Activated T-cell treated with anti-CD3 and anti-CD28 coated beads for 4 hours (primary cell): ENCODE data around the gene NCCRP1.
"Not testable (repeated sequence)": the region's sequence is repeated elsewhere in the genome, so short reads cannot be mapped to it uniquely, and the experiment has no call there.

Source experiments
- DNase-seq: peaks from one replicate; pipeline ENCODE4 v3.0.0-alpha.2; 2020

NCCRP1 gene

GRCh38 chr19:39211731-39212374 is 15.1 kb downstream of the NCCRP1 start:
- DNase-seq: no peak

- DNase-seq: peak; percentile 47
Measured at GRCh38 chr19:39212375-39212742, 15.6 kb downstream of the NCCRP1 start.

- not testable (repeated sequence) for DNase-seq
Measured at GRCh38 chr19:39215323-39215722, 18.6 kb downstream of the NCCRP1 start.

- no peak for DNase-seq
Measured at GRCh38 chr19:39217094-39217493, 20.3 kb downstream of the NCCRP1 start.

- DNase-seq: no peak
Measured at GRCh38 chr19:39218230-39219007, 21.7 kb downstream of the NCCRP1 start.

- DNase-seq: not testable (repeated sequence)
Measured at GRCh38 chr19:39219108-39219507, 22.3 kb downstream of the NCCRP1 start.

GRCh38 chr19:39223703-39224279 is 27.0 kb downstream of the NCCRP1 start:
- DNase-seq: no peak

- no peak for DNase-seq
Measured at GRCh38 chr19:39224910-39225309, 28.1 kb downstream of the NCCRP1 start.

GRCh38 chr19:39230096-39230764 is 33.5 kb downstream of the NCCRP1 start:
- DNase-seq: no peak

- no peak for DNase-seq
Measured at GRCh38 chr19:39232708-39233107, 35.9 kb downstream of the NCCRP1 start.

- no peak for DNase-seq
Measured at GRCh38 chr19:39236527-39236926, 39.8 kb downstream of the NCCRP1 start.

- peak; percentile 32 for DNase-seq
Measured at GRCh38 chr19:39237200-39238184, 40.7 kb downstream of the NCCRP1 start.

- no peak for DNase-seq
Measured at GRCh38 chr19:39238209-39238608, 41.4 kb downstream of the NCCRP1 start.

GRCh38 chr19:39238944-39239343 is 42.2 kb downstream of the NCCRP1 start:
- DNase-seq: no peak

GRCh38 chr19:39240421-39240820 is 43.7 kb downstream of the NCCRP1 start:
- no peak for DNase-seq

GRCh38 chr19:39243741-39244140 is 47.0 kb downstream of the NCCRP1 start:
- DNase-seq: not testable (repeated sequence)

GRCh38 chr19:39244410-39245100 is 47.8 kb downstream of the NCCRP1 start, which contains the start of gene IFNL3:
Gene IFNL3, minus strand, starts transcription at chr19:39245006. Its CDS starts 39 bp downstream, at chr19:39244967.
- not testable (repeated sequence) for DNase-seq

GRCh38 chr19:39245166-39245565 is 48.4 kb downstream of the NCCRP1 start:
- not testable (repeated sequence) for DNase-seq

GRCh38 chr19:39246951-39247669 is 50.3 kb downstream of the NCCRP1 start:
- peak; percentile 27 for DNase-seq
